Hematopoietic multipotent progenitor cell treated with erythropoietin and hydrocortisone succinate and interleukin-3 and kit ligand, for 17 days (in vitro differentiated cells): ENCODE results near the gene POLE.

Source experiments
- DNase-seq: peaks from one replicate; pipeline ENCODE4 v3.0.0-alpha.2; 2015; ENCODE audit warnings: low spot score

Gene POLE

GRCh38 chr12:132675757-132676432 is 11.2 kb downstream of the POLE start:
- no peak for DNase-seq

- no peak for DNase-seq
Observed at GRCh38 chr12:132674561-132674960, 12.6 kb downstream of the POLE start.

GRCh38 chr12:132673288-132674179 is 13.6 kb downstream of the POLE start:
- DNase-seq, result no peak

GRCh38 chr12:132672678-132673077 is 14.5 kb downstream of the POLE start:
- no peak for DNase-seq

- DNase-seq, result no peak
Observed at GRCh38 chr12:132672116-132672515, 15.0 kb downstream of the POLE start.

- DNase-seq, result no peak
Observed at GRCh38 chr12:132669166-132669879, 17.8 kb downstream of the POLE start.

- DNase-seq, result no peak
Observed at GRCh38 chr12:132668191-132669088, 18.7 kb downstream of the POLE start.

GRCh38 chr12:132665794-132666193 is 21.3 kb downstream of the POLE start:
- DNase-seq, result no peak

GRCh38 chr12:132665149-132665491 is 22.0 kb downstream of the POLE start:
- no peak for DNase-seq

- no peak for DNase-seq
Observed at GRCh38 chr12:132664206-132665148, 22.7 kb downstream of the POLE start.

- DNase-seq, result no peak
Observed at GRCh38 chr12:132662901-132663755, 24.0 kb downstream of the POLE start.

GRCh38 chr12:132661972-132662371 is 25.2 kb downstream of the POLE start:
- no peak for DNase-seq

- no peak for DNase-seq
Observed at GRCh38 chr12:132660996-132661395, 26.1 kb downstream of the POLE start.

GRCh38 chr12:132660052-132660451 is 27.1 kb downstream of the POLE start:
- DNase-seq, result no peak

GRCh38 chr12:132659146-132659545 is 28.0 kb downstream of the POLE start:
- no peak for DNase-seq

GRCh38 chr12:132658149-132658894 is 28.8 kb downstream of the POLE start:
- DNase-seq, result no peak

- no peak for DNase-seq
Observed at GRCh38 chr12:132657004-132657727, 30.0 kb downstream of the POLE start.

- DNase-seq, result no peak
Observed at GRCh38 chr12:132653567-132654290, 33.4 kb downstream of the POLE start.
